Activated CD8-positive, alpha-beta T cell treated with anti-CD3 and anti-CD28 coated beads for 36 hours (primary cell): Measurements from ENCODE around the gene PATL1. TPM values are rescaled to one million over a fixed set of nuclear protein-coding genes. Genes with fewer than 3 reads are reported as not detected.

Source experiments
- ATAC-seq: fragments of 200-7000 bp; cut with Tn5 transposase; one replicate; pipeline ENCODE4 v1.10.0; 2021; ENCODE audit warnings: mild to moderate bottlenecking, moderate library complexity
- CTCF ChIA-PET: fragments of 350-600 bp; sonication (Branson Sonifier 250); formaldehyde crosslinking; loops from one replicate; lab custom pipeline; 2021; ENCODE audit warnings: antibody characterized with exemption; lab: Charles Lee
- POLR2A ChIA-PET: fragments of 350-600 bp; sonication (Branson Sonifier 250); formaldehyde crosslinking; loops from one replicate; lab custom pipeline; 2021; ENCODE audit warnings: antibody characterized with exemption; lab: Charles Lee
- DNase-seq: peaks from one replicate; pipeline ENCODE4 v3.0.0-alpha.2; 2020
- H3K27ac Mint-ChIP-seq: one replicate; pipeline ENCODE4 v1.8.0; 2021; ENCODE audit warnings: mild to moderate bottlenecking, mixed read lengths
- H3K27me3 Mint-ChIP-seq: one replicate; pipeline ENCODE4 v1.8.0; 2021; ENCODE audit warnings: mixed read lengths
- H3K36me3 Mint-ChIP-seq: one replicate; pipeline ENCODE4 v1.8.0; 2021; ENCODE audit warnings: low read depth, mixed read lengths
- H3K4me1 Mint-ChIP-seq: one replicate; pipeline ENCODE4 v1.8.0; 2021; ENCODE audit warnings: low read depth, mixed read lengths
- H3K4me3 Mint-ChIP-seq: one replicate; pipeline ENCODE4 v1.8.0; 2021; ENCODE audit warnings: mild to moderate bottlenecking, moderate library complexity, mixed read lengths
- H3K9me3 Mint-ChIP-seq: one replicate; pipeline ENCODE4 v1.8.0; 2021; ENCODE audit warnings: mixed read lengths
- CTCF ChIP-seq: fragments of 200-600 bp; IDR thresholded peaks from one replicate; pipeline ENCODE4 v1.8.0; 2022; ENCODE audit warnings: antibody characterized with exemption, mild to moderate bottlenecking
- intact Hi-C: fragments of 100-400 bp; cut with micrococcal nuclease; formaldehyde crosslinking; loops from one replicate; pipeline ENCODE4 v1.10.0; 2022
- total RNA-seq, 2 experiments: library from RNA; stranded (reverse); gene quantifications; one replicate each; pipeline ENCODE4 v1.2.3, GENCODE V29; 2021

The PATL1 gene
- total RNA-seq, result 10 to 100 TPM; 59.5 to 60.6 TPM

- Mint-ChIP-seq H3K4me3 (peak within 1 kb of the TSS; percentile 88), H3K27ac (peak within 1 kb of the TSS; percentile 96), H3K27me3 (no peaks in the 10 kb centered on the region), H3K4me1 (peaks cover 38% of the 10 kb centered on the region), H3K36me3 (peaks cover 33% of the 10 kb centered on the region), H3K9me3 (no peaks in the 10 kb centered on the region)
- DNase-seq (peak; percentile 99), ATAC-seq (peak; percentile 94)
- intact Hi-C loops, result loop anchor here (1.0 to 2.0 kb wide), 2 partner anchors 53 to 118 kb away; no protein-coding TSS in a partner anchor
- POLR2A ChIA-PET, result interaction anchor here (0.6 to 2.6 kb wide), 14 partner anchors 8 to 617 kb away, joined by 3 to 16 read pairs (median 3); partner anchors contain the start of genes OSBP and STX3
- no peak for TF ChIP-seq CTCF
- CTCF ChIA-PET, result interaction anchor here (0.7 to 1.5 kb wide), 11 partner anchors 11 to 140 kb away, joined by 3 to 5 read pairs (median 3); no protein-coding TSS in a partner anchor
Measured at GRCh38 chr11:59668950-59669610, at the start of gene PATL1. TSS of gene PATL1 (minus strand) at chr11:59669037. CDS start at chr11:59668895, 142 bp downstream.

DNA sequence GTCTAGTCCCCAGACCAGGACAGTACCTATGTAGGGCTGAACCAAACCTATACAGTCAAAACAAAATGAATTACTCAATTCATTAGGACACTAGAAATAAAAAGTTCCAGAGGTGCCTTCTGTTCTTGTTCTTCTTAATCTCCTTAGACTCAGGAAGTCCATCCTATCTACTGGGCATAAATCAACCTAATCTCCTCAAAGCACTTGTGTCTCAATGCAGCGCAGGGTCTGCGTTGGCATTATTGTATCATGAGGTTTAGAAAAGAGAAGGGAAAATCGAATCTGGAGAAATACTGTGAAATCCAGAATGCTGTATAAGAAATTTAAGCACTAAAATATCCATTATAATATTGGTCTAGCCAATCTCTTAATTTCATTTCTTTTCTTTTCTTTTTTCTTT lies 47.2 kb upstream of the PATL1 start:
- H3K36me3 Mint-ChIP-seq, result no peaks in the 10 kb centered on the region
- ATAC-seq (no peak), DNase-seq (no peak)
- ChIA-PET CTCF (no interaction called here), POLR2A (no interaction called here)
- H3K27ac Mint-ChIP-seq, result no peak overlapping the region
- H3K4me3 Mint-ChIP-seq, result no peak overlapping the region
- H3K27me3 Mint-ChIP-seq, result peaks cover 13% of the 10 kb centered on the region
- no peak for TF ChIP-seq CTCF
- no peaks in the 10 kb centered on the region for H3K4me1 Mint-ChIP-seq
- intact Hi-C loops, result no loop called here
- H3K9me3 Mint-ChIP-seq, result no peaks in the 10 kb centered on the region

- H3K27ac Mint-ChIP-seq, result no peak within 1 kb of the TSS
- no peaks in the 10 kb centered on the region for H3K4me1 Mint-ChIP-seq
- DNase-seq (no peak), ATAC-seq (no peak)
- intact Hi-C loops, result no loop called here
- ChIA-PET CTCF (no interaction called here), POLR2A (no interaction called here)
- peaks cover 7% of the 10 kb centered on the region for H3K27me3 Mint-ChIP-seq
- TF ChIP-seq CTCF, result no peak
- no peaks in the 10 kb centered on the region for H3K9me3 Mint-ChIP-seq
- no peak within 1 kb of the TSS for H3K4me3 Mint-ChIP-seq
- no peaks in the 10 kb centered on the region for H3K36me3 Mint-ChIP-seq
Measured at GRCh38 chr11:59713745-59714144, 44.9 kb upstream of the PATL1 start, which contains the start of gene OR10V1. TSS of gene OR10V1 (minus strand) at chr11:59713845. CDS start at chr11:59713845, 0 bp downstream.

- no peak for DNase-seq
- Mint-ChIP-seq H3K36me3 (no peaks in the 10 kb centered on the region), H3K4me3 (no peak overlapping the region), H3K27me3 (peaks cover 9% of the 10 kb centered on the region), H3K9me3 (no peaks in the 10 kb centered on the region), H3K27ac (no peak overlapping the region), H3K4me1 (no peaks in the 10 kb centered on the region)
- CTCF ChIA-PET, result no interaction called here
- ATAC-seq, result no peak
- POLR2A ChIA-PET, result no interaction called here
- no peak for TF ChIP-seq CTCF
- intact Hi-C loops, result no loop called here
Measured at GRCh38 chr11:59710136-59710847, 41.5 kb upstream of the PATL1 start.

GRCh38 chr11:59708537-59708936 lies 39.7 kb upstream of the PATL1 start:
- intact Hi-C loops, result no loop called here
- H3K9me3 Mint-ChIP-seq, result no peaks in the 10 kb centered on the region
- TF ChIP-seq CTCF, result no peak
- peaks cover 10% of the 10 kb centered on the region for H3K27me3 Mint-ChIP-seq
- H3K4me3 Mint-ChIP-seq, result no peak overlapping the region
- H3K4me1 Mint-ChIP-seq, result no peaks in the 10 kb centered on the region
- ATAC-seq (no peak), DNase-seq (no peak)
- H3K36me3 Mint-ChIP-seq, result no peaks in the 10 kb centered on the region
- POLR2A ChIA-PET, result no interaction called here
- CTCF ChIA-PET, result no interaction called here
- H3K27ac Mint-ChIP-seq, result no peak overlapping the region
